Thyroid gland (tissue), 4 donors: ENCODE data around the gene NCBP3. TPM values are rescaled to one million over a fixed set of nuclear protein-coding genes. Genes with fewer than 3 reads are reported as not detected.
A peak's percentile ranks its signal among the peaks of the same experiment; 100 is the strongest.

ENCODE experiments used
- DNase-seq, 2 donors: peaks; one replicate each; pipeline ENCODE4 v3.0.0-alpha.2; 2019
- H3K27ac ChIP-seq, 3 donors: fragments of 200-600 bp; sonication (generic); 1 replicate in 2 of 3; 2 replicates in 1 of 3; pipeline ENCODE4 v1.5.1; 2016 to 2019; ENCODE audit warnings: mild to moderate bottlenecking in 1 of 3, moderate library complexity in 1 of 3
- H3K27me3 ChIP-seq: fragments of 200-600 bp; sonication (generic); one replicate; pipeline ENCODE4 v1.5.1; 2019
- H3K36me3 ChIP-seq, 2 donors: fragments of 200-600 bp; sonication (generic); one replicate each; pipeline ENCODE4 v1.5.1; 2016 to 2019
- H3K4me1 ChIP-seq, 2 donors: fragments of 200-600 bp; sonication (generic); one replicate each; pipeline ENCODE4 v1.5.1; 2017 to 2019
- H3K4me3 ChIP-seq, 3 donors: fragments of 200-600 bp; sonication (generic); replicated peaks in 1 of 3; 1 replicate in 2 of 3; 2 replicates in 1 of 3; pipeline ENCODE4 v1.5.1; 2016; ENCODE audit warnings: mild to moderate bottlenecking in 1 of 3
- H3K9me3 ChIP-seq: fragments of 200-600 bp; sonication (generic); one replicate; pipeline ENCODE4 v1.5.1; 2017
- CTCF ChIP-seq, 6 experiments: fragments of 200-600 bp in 3 of 6; fragments of 450-650 bp in 3 of 6; sonication (generic) in 3 of 6; IDR thresholded peaks; one replicate each; pipeline ENCODE4 v1.5.1; 2016 to 2019; ENCODE audit warnings: antibody characterized with exemption in 6 of 6, mild to moderate bottlenecking in 2 of 6, inconsistent platforms in 1 of 6, moderate library complexity in 1 of 6
- POLR2A ChIP-seq, 2 donors: fragments of 450-650 bp; IDR thresholded peaks; one replicate each; pipeline ENCODE4 v1.6.1; 2017; ENCODE audit warnings: antibody characterized with exemption in 2 of 2, mild to moderate bottlenecking in 2 of 2, moderate library complexity in 1 of 2
- WGBS, 2 donors: methylation state at CpG; one replicate each; pipeline ENCODE4 v1.1.5; 2017; 5-methylcytosine and 5-hydroxymethylcytosine counted together
- intact Hi-C: fragments of 100-400 bp; cut with DNase I; formaldehyde crosslinking; loops from one replicate; pipeline ENCODE4 v1.15.1; 2023
- total RNA-seq, 4 donors: library from RNA; depleted of rRNA; stranded (reverse); fragments of >200 nt; gene quantifications; one replicate each; pipeline ENCODE4 v1.2.3, GENCODE V29; 2016

NCBP3 gene
- total RNA-seq = 100 to 1,000 TPM in 1 of 4 donors, 10 to 100 TPM in 3; 28.4 to 265 (median 36.1) TPM

- H3K27me3 ChIP-seq = no peaks in the 10 kb centered on the region
- peak; percentile 88 to 91 for DNase-seq
- H3K9me3 ChIP-seq = no peaks in the 10 kb centered on the region
- WGBS, 2 donors = 1% methylated on average over 38 to 46 of the region's 76 CpGs
- intact Hi-C loops = no loop called here
- peaks cover 10 to 11% of the 10 kb centered on the region in 2 donors for H3K4me1 ChIP-seq
- TF ChIP-seq POLR2A (IDR thresholded peaks at IDR 0.05) (peak; percentile 44 to 88), CTCF (IDR thresholded peaks at IDR 0.05) (peak; percentile 68 to 99 (median 92))
- peak within 1 kb of the TSS; percentile 90 to 95 (median 90) for H3K4me3 ChIP-seq
- H3K27ac ChIP-seq = peak within 1 kb of the TSS; percentile 77 to 96 (median 88)
- H3K36me3 ChIP-seq = peaks cover 0 to 10% of the 10 kb centered on the region in 2 donors
These were observed at the start of gene NCBP3 for GRCh38 chr17:3845621-3846436. Gene NCBP3 (minus strand): TSS chr17:3846246. CDS start chr17:3846223, 23 bp downstream.

DNA sequence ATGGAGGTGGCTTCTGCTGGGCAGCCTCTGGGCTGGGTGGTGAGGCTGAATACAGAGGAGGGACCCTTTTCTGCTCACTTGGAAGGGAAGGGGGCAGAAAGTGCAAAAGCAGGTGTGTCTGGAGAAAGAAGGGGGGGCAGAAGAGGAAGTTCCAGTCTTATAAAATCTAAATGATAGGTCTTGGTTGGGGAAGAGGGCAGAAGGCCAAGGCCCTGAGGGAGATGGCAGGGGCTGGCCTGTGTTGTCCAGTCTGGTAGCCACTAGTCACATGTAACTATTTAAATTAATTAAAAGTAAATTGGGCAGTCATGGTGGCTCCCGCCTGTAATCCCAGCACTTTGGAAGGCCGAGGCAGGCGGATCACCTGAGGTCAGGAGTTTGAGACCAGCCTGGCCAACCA, 49.3 kb upstream of the NCBP3 start:
- Histone ChIP-seq H3K36me3 (no peaks in the 10 kb centered on the region), H3K4me3 (no peak overlapping the region), H3K27me3 (no peaks in the 10 kb centered on the region), H3K27ac (peak overlapping the region; percentile 83 to 93 (median 89)), H3K4me1 (peaks cover 44 to 51% of the 10 kb centered on the region in 2 donors), H3K9me3 (no peaks in the 10 kb centered on the region)
- WGBS, 2 donors = 98% methylated on average over 3 of the region's 3 CpGs
- intact Hi-C loops = no loop called here
- no peak for DNase-seq
- TF ChIP-seq CTCF (IDR thresholded peaks at IDR 0.05) (no peak), POLR2A (IDR thresholded peaks at IDR 0.05) (no peak)

- intact Hi-C loops = no loop called here
- Histone ChIP-seq H3K36me3 (no peaks in the 10 kb centered on the region), H3K27ac (peak overlapping the region; percentile 83 to 93 (median 89)), H3K9me3 (no peaks in the 10 kb centered on the region), H3K27me3 (no peaks in the 10 kb centered on the region), H3K4me3 (no peak overlapping the region), H3K4me1 (peaks cover 49 to 55% of the 10 kb centered on the region in 2 donors)
- 16 to 23% methylated on average over 2 of the region's 2 CpGs for WGBS, 2 donors
- DNase-seq = peak; percentile 87 to 89
- TF ChIP-seq POLR2A (IDR thresholded peaks at IDR 0.05) (peak in 1 of 2 donors; percentile 42), CTCF (IDR thresholded peaks at IDR 0.05) (peak in 1 of 6 experiments; percentile 4)
These were observed 48.9 kb upstream of the NCBP3 start for GRCh38 chr17:3894911-3895343.

DNA sequence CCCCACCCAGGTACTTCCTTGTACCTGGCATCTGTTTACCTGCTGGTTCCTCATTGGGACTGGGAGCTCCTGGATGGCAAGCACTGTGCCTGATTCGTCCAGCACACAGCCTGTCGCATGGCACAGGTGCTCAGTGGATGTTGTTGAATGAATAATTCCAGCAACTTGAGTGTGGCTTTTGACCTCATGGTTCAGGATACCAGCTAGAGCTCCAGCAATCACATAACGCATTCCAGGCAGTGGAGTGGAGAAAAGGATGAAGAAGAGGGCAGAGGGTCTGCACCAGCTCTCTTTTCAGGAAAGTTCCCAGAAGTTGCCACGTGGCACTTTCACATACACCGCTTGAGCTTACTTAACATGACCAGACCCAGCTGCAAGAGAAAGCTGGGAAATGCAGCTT, 48.1 kb upstream of the NCBP3 start:
- no peaks in the 10 kb centered on the region for H3K27me3 ChIP-seq
- no peaks in the 10 kb centered on the region for H3K36me3 ChIP-seq
- intact Hi-C loops = no loop called here
- H3K9me3 ChIP-seq = no peaks in the 10 kb centered on the region
- H3K27ac ChIP-seq = peak overlapping the region; percentile 83 to 93 (median 89)
- H3K4me1 ChIP-seq = peaks cover 54 to 62% of the 10 kb centered on the region in 2 donors
- 76 to 90% methylated on average over 5 of the region's 5 CpGs for WGBS, 2 donors
- TF ChIP-seq CTCF (IDR thresholded peaks at IDR 0.05) (no peak), POLR2A (IDR thresholded peaks at IDR 0.05) (no peak)
- H3K4me3 ChIP-seq = no peak overlapping the region
- no peak for DNase-seq

DNA sequence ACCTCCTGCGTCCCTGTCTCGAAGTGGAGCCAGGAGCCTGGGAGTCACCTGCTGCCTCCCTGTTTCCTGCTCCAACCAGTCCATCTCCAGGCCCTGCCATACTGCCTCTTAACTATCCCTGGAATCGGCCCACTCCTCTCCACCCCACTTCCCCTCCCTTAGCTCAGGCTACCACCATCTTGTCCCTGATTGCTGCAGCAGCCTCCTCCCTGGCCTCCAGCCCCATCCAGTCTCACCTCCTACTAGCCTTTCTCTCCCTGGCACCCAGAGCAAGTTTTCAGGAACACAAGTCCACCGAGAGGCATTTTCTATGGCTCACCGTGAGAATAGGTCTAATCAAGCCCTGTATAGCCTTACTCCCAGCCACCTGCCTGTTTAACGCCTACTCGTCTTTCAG, 47.7 kb upstream of the NCBP3 start:
- DNase-seq = no peak
- 72 to 77% methylated on average over 7 of the region's 7 CpGs for WGBS, 2 donors
- no peaks in the 10 kb centered on the region for H3K27me3 ChIP-seq
- H3K4me1 ChIP-seq = peaks cover 54 to 67% of the 10 kb centered on the region in 2 donors
- peak overlapping the region in 1 of 3 donors; percentile 68 for H3K4me3 ChIP-seq
- H3K27ac ChIP-seq = peak overlapping the region; percentile 83 to 93 (median 89)
- H3K9me3 ChIP-seq = no peaks in the 10 kb centered on the region
- H3K36me3 ChIP-seq = no peaks in the 10 kb centered on the region
- intact Hi-C loops = no loop called here
- TF ChIP-seq CTCF (IDR thresholded peaks at IDR 0.05) = no peak
- no peak for TF ChIP-seq POLR2A (IDR thresholded peaks at IDR 0.05)
